ENCODE results near the gene ABCF1.

DNA sequence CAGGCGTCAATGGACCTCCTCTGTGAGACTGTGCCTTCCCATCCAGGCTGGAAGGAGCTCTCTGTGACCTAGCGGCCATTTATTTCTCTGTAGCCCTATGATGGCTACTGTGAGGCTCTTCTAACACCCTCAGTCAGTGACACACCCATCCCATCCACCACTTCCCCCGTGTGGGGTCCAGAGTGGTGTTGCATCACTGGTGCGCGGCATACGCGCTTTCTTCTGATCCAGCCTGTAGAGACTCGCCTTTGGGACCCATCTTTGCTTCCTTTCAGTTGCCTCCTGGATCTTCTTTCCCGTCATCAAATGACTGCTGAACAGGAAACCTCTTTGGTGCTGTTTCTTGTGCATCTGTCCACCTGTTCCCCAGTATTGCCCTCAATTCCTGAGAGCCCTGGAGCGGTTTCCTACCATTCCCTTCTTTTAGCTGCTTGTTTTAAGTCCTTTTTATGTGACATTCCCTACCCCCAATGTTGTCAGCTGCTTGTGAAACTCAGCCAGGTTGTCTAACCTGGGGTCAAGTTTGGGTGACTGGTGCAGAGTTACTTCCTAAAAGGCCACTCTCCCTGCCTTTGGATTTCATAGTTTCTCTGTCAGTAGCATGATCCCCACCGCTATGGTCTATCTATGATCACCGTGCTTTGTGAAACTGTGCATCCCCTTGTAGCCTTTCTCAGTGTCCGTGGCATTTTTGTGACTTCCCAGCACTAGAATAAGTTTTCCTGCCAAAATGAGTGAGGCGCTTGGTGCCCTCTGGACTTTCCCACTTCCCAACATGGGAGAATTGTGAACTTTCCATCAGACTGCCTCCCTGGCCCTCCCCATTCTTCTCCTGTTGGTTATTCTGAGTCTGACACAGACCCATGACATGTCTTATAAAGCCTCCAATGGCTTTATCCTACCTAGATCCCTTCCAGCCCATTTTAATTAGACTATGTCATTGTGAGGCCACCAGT lies 8.5 kb upstream of the ABCF1 start:
- TF ChIP-seq L3MBTL2 (conservative IDR thresholded peaks at IDR 0.05) (no peak), TARDBP (IDR thresholded peaks at IDR 0.05) (no peak), FOXM1 (IDR thresholded peaks at IDR 0.05; ENCODE audit: borderline replicate concordance) (no peak), ZNF384 (IDR thresholded peaks at IDR 0.05) (no peak), CTBP1 (IDR thresholded peaks at IDR 0.05; ENCODE audit: borderline replicate concordance) (no peak), FOXA1 (IDR thresholded peaks at IDR 0.05) (no peak), NFRKB (IDR thresholded peaks at IDR 0.05) (no peak), SP1 (IDR thresholded peaks at IDR 0.05) (no peak), ARNT (IDR thresholded peaks at IDR 0.05) (no peak), PKNOX1 (IDR thresholded peaks at IDR 0.05) (no peak), SUZ12 (IDR thresholded peaks at IDR 0.05) (no peak), FOXK2 (IDR thresholded peaks at IDR 0.05) (no peak), BHLHE40 (IDR thresholded peaks at IDR 0.05; ENCODE audit: borderline replicate concordance) (no peak), ELF4 (IDR thresholded peaks at IDR 0.05) (no peak)
